Sigmoid colon (tissue), 4 donors: ENCODE data around the gene TACR1.
"Not testable (repeated sequence)": the region's sequence is repeated elsewhere in the genome, so short reads cannot be mapped to it uniquely, and the experiment has no call there.

ENCODE experiments used
- CTCF ChIP-seq, 4 experiments: fragments of 450-650 bp in 3 of 4; fragments of 200-600 bp in 1 of 4; IDR thresholded peaks; one replicate each; pipeline ENCODE4 v1.5.1; 2016 to 2019; ENCODE audit warnings: antibody characterized with exemption in 4 of 4, mild to moderate bottlenecking in 3 of 4, moderate library complexity in 2 of 4
- EP300 ChIP-seq, 4 donors: sonication (generic); formaldehyde crosslinking; IDR thresholded peaks; one replicate each; pipeline ENCODE4 v1.6.1; 2017; ENCODE audit warnings: antibody characterized with exemption in 4 of 4
- POLR2A ChIP-seq, 2 donors: fragments of 450-650 bp; IDR thresholded peaks; one replicate each; pipeline ENCODE4 v1.6.1; 2016; ENCODE audit warnings: antibody characterized with exemption in 2 of 2, mild to moderate bottlenecking in 2 of 2, moderate library complexity in 2 of 2

- TF ChIP-seq CTCF, POLR2A, EP300 (IDR thresholded peaks at IDR 0.05): not testable (repeated sequence)
Measured at GRCh38 chr2:75147884-75148283, 51.4 kb downstream of the TACR1 start.
